ENCODE measurements around the gene DZIP3.
"Not testable (repeated sequence)": the region's sequence is repeated elsewhere in the genome, so short reads cannot be mapped to it uniquely, and the experiment has no call there.

Gene DZIP3

DNA sequence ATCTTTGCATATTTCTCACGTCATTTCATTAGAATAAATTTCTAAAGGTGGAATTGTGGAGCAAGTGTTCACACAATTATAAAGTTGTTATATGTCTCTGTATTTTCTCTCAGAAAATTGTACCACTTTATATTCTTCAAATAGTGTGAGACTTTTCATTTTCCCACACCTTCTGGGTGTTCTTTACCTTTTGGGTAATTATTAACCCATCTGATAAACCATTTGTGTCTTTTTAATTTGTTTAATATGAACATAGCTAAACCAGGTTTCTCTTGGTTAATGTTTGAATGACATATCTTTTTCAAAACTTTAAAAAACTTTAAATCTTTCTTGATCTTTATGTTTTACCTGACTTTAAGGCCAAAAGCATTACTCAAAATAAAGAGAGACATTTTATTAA is 40.5 kb downstream of the DZIP3 start:
- no peak overlapping the region for H3K4me3 ChIP-seq (ENCODE audit: low read depth, low read length)
- DNase-seq (ENCODE audit: low read depth) = no peak
- TF ChIP-seq POLR2A (IDR thresholded peaks at IDR 0.05; ENCODE audit: extremely low read depth, insufficient read length) (no peak), MYC (IDR thresholded peaks at IDR 0.05; ENCODE audit: low read depth, low read length) (no peak)
- TF ChIP-seq, protein P1, sequence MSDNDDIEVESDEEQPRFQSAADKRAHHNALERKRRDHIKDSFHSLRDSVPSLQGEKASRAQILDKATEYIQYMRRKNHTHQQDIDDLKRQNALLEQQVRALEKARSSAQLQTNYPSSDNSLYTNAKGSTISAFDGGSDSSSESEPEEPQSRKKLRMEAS (IDR thresholded peaks at IDR 0.05; ENCODE audit: low read depth, low read length) = no peak
- TF ChIP-seq, protein P2, sequence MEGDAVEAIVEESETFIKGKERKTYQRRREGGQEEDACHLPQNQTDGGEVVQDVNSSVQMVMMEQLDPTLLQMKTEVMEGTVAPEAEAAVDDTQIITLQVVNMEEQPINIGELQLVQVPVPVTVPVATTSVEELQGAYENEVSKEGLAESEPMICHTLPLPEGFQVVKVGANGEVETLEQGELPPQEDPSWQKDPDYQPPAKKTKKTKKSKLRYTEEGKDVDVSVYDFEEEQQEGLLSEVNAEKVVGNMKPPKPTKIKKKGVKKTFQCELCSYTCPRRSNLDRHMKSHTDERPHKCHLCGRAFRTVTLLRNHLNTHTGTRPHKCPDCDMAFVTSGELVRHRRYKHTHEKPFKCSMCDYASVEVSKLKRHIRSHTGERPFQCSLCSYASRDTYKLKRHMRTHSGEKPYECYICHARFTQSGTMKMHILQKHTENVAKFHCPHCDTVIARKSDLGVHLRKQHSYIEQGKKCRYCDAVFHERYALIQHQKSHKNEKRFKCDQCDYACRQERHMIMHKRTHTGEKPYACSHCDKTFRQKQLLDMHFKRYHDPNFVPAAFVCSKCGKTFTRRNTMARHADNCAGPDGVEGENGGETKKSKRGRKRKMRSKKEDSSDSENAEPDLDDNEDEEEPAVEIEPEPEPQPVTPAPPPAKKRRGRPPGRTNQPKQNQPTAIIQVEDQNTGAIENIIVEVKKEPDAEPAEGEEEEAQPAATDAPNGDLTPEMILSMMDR (IDR thresholded peaks at IDR 0.05; ENCODE audit: low read depth, low read length) = no peak

DNA sequence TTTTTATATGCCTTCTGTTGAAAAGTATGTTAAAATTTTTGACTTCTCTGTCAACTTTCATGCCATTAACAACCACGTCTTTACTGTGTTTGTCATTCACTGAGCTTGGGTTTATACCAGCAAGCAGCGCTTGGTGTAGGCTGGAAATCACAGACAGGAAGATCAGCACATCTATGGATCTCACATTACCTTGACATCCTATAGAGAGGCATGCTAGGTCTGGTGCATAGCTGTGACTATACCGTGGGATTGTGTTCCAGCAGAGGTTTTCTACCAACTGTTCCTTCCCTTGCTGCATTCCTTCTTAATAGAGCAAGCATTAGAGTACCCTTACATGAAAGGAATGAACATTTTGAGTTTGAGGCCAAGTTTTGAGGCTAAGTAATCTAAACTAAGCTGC is 53.0 kb downstream of the DZIP3 start:
- no peak for DNase-seq (ENCODE audit: low read depth)
- TF ChIP-seq, protein P2 (IDR thresholded peaks at IDR 0.05; ENCODE audit: low read depth, low read length) = no peak
- no peak for TF ChIP-seq MYC (IDR thresholded peaks at IDR 0.05; ENCODE audit: low read depth, low read length)
- no peak for TF ChIP-seq POLR2A (IDR thresholded peaks at IDR 0.05; ENCODE audit: extremely low read depth, insufficient read length)
- TF ChIP-seq, protein P1 (IDR thresholded peaks at IDR 0.05; ENCODE audit: low read depth, low read length) = no peak
- no peak overlapping the region for H3K4me3 ChIP-seq (ENCODE audit: low read depth, low read length)

DNA sequence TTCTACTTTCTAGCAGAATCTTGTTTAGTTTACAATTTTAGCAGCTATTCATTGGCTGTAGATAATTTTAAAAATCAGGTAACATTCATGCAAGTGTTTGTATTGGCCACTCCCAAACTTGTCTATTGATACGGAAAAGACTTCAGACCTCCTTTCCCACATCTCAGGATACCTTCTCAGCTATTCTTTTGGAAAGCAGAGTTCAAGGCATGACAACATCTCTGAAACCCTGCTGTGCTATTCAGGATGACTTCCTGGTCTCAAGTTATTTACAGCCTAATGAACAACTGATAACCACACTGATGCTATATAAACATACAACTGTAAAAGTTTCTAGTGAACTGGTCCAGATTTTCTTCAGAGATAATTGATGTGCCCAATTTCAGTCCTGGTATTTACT is 55.8 kb downstream of the DZIP3 start:
- TF ChIP-seq, protein P2 (IDR thresholded peaks at IDR 0.05; ENCODE audit: low read depth, low read length) = no peak
- TF ChIP-seq POLR2A (IDR thresholded peaks at IDR 0.05; ENCODE audit: extremely low read depth, insufficient read length) (no peak), MYC (IDR thresholded peaks at IDR 0.05; ENCODE audit: low read depth, low read length) (no peak)
- TF ChIP-seq, protein P1 (IDR thresholded peaks at IDR 0.05; ENCODE audit: low read depth, low read length) = no peak

DNA sequence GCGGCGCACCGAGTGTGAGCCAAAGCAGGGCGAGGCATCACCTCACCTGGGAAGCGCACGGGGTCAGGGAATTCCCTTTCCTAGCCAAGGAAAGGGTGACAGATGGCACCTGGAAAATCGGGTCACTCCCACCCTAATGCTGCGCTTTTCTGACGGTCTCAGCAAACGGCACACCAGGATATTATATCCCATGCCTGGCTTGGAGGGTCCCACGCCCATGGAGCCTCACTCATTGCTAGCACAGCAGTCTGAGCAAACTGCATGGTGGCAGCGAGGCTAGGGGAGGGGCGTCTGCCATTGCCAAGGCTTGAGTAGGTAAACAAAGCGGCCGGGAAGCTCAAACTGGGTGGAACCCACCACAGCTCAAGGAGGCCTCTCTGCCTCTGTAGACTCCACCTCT is 66.1 kb downstream of the DZIP3 start:
- DNase-seq (ENCODE audit: low read depth); H3K4me3 ChIP-seq (ENCODE audit: low read depth, low read length): not testable (repeated sequence)

More for the DNA sequence above, 55.8 kb downstream of the DZIP3 start:
- no peak overlapping the region for H3K4me3 ChIP-seq (ENCODE audit: low read depth, low read length)
- DNase-seq (ENCODE audit: low read depth) = no peak

DNA sequence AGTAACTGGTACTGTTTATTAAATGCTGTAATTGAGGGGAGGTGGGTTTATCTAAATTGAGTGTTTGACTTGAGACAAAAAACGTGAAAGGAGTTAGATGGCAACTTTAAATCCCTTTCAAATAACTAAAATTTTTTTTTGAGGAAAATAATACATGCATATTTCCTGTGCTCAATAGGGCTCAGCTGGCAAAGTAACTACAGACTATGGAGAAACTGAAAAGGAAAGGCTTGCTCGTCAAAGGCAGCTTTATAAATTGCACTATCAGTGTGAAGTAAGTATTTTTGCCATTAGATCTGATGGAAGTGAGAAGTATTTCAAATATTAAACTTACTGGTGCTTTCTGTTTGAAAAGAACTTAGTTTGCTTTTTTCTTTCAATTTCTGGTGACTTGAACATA is 72.2 kb downstream of the DZIP3 start:
- TF ChIP-seq POLR2A (IDR thresholded peaks at IDR 0.05; ENCODE audit: extremely low read depth, insufficient read length) (no peak), MYC (IDR thresholded peaks at IDR 0.05; ENCODE audit: low read depth, low read length) (no peak)
- TF ChIP-seq, protein P2 (IDR thresholded peaks at IDR 0.05; ENCODE audit: low read depth, low read length) = no peak
- TF ChIP-seq, protein P1 (IDR thresholded peaks at IDR 0.05; ENCODE audit: low read depth, low read length) = no peak
- no peak for DNase-seq (ENCODE audit: low read depth)
- H3K4me3 ChIP-seq (ENCODE audit: low read depth, low read length) = no peak overlapping the region

DNA sequence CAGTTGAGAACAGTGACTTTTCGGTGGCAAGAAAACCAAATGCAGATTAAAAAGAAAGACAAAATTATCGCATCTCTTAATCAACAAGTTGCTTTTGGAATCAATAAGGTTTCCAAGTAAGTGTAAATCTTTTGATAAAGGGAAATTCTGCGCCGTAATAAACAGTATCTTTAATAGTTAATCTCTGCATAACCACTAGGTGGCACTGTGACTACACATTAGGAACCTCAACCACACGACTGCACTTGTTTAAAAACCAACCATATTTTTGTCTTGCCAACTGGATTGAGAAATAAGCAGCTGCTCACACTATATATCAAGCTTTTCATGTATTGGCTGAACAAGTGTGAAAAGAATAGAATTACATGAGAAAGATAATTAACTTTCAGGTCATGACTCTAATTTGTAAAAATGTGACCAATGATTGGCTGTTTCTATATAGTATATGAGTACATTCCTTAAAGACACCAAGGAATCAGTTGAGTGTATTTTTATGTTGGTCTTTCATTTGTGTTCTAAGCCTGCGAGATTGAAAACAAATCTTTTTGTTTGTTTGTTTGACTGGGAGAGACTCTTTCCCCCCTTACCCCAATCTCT is 72.7 kb downstream of the DZIP3 start:
- DNase-seq (ENCODE audit: low read depth) = peak; percentile 78
- H3K4me3 ChIP-seq (ENCODE audit: low read depth, low read length) = no peak overlapping the region
- TF ChIP-seq MYC (IDR thresholded peaks at IDR 0.05; ENCODE audit: low read depth, low read length) (no peak), POLR2A (IDR thresholded peaks at IDR 0.05; ENCODE audit: extremely low read depth, insufficient read length) (no peak)
- TF ChIP-seq, protein P1 (IDR thresholded peaks at IDR 0.05; ENCODE audit: low read depth, low read length) = peak; percentile 54; the same call in 1 of the 2 replicates
- TF ChIP-seq, protein P2 (IDR thresholded peaks at IDR 0.05; ENCODE audit: low read depth, low read length) = peak; percentile 23
